C4-2B (cell line): ENCODE results near the gene FBXO22.
"Not testable (repeated sequence)": the region's sequence is repeated elsewhere in the genome, so short reads cannot be mapped to it uniquely, and the experiment has no call there.

Source experiments
- H3K27ac ChIP-seq: fragments of 450-650 bp; 2 replicates; pipeline ENCODE4 v1.5.1; 2017
- CTCF ChIP-seq: fragments of 450-650 bp; conservative IDR thresholded peaks from 2 replicates; pipeline ENCODE4 v1.5.1; 2017; ENCODE audit warnings: mild to moderate bottlenecking
- ZFX ChIP-seq: fragments of 450-650 bp; IDR thresholded peaks from 2 replicates; pipeline ENCODE4 v1.6.1; 2017

Gene FBXO22

GRCh38 chr15:75903331-75904239, at the start of gene FBXO22:
FBXO22 (plus strand) TSS chr15:75903878; CDS start chr15:75903964, 86 bp downstream.
- TF ChIP-seq ZFX (peak; percentile 39; the same call in 1 of the 2 replicates), CTCF (no peak)
- H3K27ac ChIP-seq, result peak within 1 kb of the TSS; percentile 92

GRCh38 chr15:75857886-75858285, 45.8 kb upstream of the FBXO22 start:
- no peak overlapping the region for H3K27ac ChIP-seq
- TF ChIP-seq CTCF, result no peak
- no peak for TF ChIP-seq ZFX

- no peak for TF ChIP-seq CTCF
- TF ChIP-seq ZFX, result no peak
- H3K27ac ChIP-seq, result no peak overlapping the region
These were observed 41.8 kb upstream of the FBXO22 start for GRCh38 chr15:75861750-75862402.

- H3K27ac ChIP-seq, result no peak overlapping the region
- TF ChIP-seq ZFX (no peak), CTCF (no peak)
These were observed 40.9 kb upstream of the FBXO22 start for GRCh38 chr15:75862796-75863195.

DNA sequence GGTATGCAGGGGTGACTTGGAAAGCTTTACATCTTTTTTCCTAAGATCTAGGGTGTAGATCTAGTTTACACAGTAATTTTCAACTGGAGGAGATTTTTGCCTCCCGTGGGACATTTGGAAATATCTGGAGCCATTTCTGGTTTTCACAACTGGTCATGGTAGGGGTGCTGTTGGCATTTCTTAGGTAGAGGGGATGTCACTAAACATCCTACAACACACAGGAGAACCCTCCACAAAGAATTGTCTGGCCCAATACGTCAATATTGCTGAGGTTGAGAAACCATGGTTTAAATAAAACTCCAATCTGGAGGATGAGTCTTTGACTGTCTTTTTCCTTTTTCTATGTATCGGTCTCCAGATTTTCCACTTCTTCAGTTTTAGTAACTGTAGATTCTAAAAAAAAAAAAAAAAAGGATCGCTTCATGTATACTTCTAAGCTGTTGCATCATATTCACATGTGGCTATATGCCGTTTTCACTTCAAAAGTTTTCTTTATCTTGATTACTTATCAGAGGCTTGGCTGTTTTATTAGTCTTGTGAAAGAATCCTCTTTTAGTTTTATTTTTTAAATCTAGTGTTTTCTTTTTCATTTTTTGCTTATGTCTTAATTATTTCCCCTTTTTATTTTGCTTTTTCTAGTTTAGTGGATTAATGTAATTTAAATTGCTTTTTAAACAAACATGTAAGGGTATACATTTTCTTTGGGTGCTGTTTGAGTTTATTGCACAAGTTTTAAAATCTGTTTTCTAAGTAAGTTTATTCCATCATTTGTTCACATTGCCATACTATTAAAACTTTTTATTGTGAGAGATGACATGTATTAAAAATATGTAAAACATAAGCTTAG, 39.2 kb upstream of the FBXO22 start:
- TF ChIP-seq ZFX, result no peak
- no peak for TF ChIP-seq CTCF
- H3K27ac ChIP-seq, result no peak overlapping the region

DNA sequence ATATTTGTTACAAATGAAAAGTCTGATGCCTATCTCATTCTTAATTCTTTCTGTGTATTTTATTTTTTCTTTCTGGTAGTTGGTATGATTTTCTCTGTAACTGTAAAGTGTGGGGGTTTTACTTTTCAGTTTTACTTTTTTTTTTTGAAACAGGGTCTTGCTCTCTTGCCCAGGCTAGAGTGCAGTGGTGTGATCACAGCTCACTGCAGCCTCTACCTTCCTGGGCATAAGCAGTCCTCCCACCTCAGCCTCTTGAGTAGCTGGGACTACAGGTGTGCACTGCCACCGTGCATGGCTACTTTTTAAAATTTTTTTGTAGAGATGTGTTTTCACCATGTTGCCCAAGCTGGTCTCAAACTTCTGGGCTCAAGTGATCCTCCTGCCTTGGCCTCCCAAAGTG, 37.6 kb upstream of the FBXO22 start:
- H3K27ac ChIP-seq, result not testable (repeated sequence)

DNA sequence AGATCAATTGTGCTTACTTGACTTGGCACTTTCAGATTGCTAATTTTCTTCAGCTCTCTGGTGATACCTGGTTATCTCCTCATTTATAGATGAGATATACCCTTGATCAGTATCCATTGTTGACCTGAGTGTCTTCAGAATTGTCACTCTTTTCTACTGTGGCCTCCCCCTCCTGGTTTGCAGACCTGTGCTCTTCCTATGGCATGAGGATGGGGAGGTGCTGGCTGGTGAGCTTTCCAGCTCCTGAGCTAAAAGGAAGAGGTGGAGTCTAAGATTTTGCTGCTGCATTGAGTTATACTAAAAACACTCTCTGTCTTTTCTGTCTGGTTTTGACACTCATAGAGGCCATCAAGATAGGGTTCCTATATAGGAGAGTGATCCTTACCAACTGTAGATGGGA, 36.8 kb upstream of the FBXO22 start:
- no peak for TF ChIP-seq ZFX
- H3K27ac ChIP-seq, result no peak overlapping the region

GRCh38 chr15:75867449-75867848, 36.2 kb upstream of the FBXO22 start:
- H3K27ac ChIP-seq, result no peak overlapping the region

More at GRCh38 chr15:75867449-75867848, 36.2 kb upstream of the FBXO22 start:
- TF ChIP-seq CTCF (no peak), ZFX (no peak)
